NCI-H187 treated with DMSO at 0.1 percent for 48 hours (cell line): ENCODE measurements around the gene RNF40.

Experiments
- DNase-seq: peaks from one replicate; lab custom pipeline; 2025; lab: John Stamatoyannopoulos, UW

RNF40 gene

DNA sequence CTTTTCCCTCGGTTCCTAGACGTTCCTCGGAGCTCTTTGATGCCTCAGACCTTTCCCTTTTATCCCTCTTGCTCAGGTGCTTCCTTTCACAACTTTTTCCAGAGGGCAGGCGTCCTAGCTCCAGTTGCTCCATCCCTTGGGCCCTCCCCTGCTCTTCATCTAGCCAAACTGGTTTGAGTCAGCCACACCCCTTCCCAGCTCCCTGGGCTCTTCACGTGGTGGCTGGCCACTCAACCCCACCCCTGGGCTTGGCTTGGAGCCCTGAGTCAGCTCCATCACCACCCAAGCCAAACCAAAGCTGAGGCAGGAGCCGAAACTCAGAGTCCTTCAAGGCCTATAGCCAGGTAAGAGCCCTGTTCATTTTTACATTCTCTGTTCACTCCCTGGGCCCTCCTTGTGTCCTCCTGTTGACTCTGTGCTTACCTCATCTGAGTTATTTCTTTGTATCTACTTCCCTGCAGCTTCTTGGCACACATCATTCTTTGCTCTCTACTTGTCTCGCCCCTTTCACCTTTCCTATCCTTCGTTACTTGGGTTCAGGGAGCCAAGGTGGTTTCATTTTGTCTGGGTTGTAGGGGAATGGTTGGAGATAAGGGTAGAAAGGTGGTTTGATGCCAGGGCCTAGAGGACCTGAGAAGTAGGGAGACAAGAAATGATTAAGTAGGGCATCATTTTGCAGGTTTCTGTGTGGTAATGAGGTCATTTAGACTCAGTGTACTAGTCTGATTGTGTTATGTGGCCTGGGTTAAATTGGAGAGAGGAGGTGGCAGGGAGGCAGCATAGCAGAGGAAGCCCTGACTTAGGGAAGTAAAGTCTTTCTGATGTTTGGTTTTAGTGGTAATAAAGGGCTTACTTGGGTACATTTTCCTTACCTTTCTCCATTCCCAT, 21.5 kb upstream of the RNF40 start:
- DNase-seq = no peak

DNA sequence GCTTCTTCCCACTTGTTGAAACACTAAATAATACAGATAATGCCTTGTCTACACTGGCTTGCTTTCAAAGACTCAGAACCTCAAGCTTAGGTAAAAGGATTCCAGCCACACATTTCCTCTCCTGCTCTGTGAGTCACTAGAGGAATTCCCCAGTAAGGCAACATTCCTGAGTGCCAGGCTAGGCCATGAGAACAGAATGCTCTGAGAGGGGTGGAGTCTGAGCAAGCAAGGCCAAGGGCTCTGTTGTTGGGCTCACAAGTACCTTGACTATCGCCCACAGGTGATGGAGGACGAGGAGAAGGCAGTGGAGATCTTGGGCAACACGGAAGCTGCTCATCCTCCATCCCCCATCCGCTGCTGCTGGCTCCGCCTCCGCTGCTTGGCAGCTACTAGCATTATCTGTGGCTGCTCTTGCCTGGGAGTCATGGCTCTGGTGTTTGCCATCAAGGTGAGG, 20.6 kb upstream of the RNF40 start:
- DNase-seq = peak; percentile 12

DNA sequence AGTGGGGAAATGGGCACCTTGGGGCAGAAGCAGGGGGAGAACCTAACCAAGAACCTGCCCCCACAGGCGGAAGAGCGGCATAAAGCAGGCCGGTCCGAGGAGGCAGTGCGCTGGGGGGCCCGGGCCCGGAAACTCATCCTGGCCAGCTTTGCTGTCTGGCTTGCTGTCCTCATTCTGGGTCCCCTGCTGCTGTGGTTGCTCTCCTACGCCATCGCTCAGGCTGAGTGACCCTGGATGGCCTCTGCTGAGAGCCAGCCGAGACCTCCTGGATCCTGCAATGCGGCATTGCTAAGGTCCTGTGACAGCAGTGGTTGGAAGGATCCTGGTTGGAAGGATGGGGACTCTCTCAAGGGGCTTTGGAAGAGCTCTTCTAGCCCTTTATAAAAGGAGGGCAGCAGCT, 18.4 kb upstream of the RNF40 start:
- no peak for DNase-seq

DNA sequence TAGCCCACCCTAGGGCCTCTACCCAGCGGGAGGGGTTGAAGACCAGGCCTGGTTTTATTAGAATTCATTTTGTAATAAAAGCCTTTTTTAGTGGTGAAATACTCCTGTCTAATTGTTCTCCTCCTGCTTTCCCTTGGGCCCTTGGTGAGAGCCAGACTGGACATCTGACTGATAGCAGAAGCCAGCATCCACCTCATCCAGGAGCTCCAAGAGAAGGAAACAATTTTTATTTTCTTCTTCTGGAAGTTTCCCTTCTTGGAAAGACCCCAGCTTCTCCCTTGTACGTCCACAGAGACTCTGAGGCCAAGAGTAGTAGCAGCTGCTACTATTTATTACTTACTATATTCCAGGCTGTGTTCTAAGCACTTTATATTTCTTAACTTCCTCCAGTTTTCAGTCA, 17.9 kb upstream of the RNF40 start:
- no peak for DNase-seq

DNA sequence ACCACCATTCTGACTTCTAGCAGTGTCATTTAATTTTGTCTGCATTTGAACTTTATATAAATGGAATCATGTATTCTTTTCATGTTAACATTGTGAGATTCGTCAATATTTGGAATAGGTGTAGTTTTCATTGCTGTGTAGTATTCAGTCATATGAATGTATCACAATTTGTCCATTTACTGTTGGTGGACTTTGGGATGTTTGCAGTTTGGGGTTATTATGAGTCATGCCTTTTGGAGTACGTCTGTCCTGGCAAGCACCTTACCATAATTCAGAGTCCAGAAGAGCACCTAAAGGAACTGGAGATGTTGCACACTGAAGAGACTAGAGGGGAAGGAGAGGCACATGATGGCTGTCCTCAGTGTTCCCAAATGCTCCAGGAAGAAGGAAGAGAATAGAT, 17.0 kb upstream of the RNF40 start:
- DNase-seq = no peak

DNA sequence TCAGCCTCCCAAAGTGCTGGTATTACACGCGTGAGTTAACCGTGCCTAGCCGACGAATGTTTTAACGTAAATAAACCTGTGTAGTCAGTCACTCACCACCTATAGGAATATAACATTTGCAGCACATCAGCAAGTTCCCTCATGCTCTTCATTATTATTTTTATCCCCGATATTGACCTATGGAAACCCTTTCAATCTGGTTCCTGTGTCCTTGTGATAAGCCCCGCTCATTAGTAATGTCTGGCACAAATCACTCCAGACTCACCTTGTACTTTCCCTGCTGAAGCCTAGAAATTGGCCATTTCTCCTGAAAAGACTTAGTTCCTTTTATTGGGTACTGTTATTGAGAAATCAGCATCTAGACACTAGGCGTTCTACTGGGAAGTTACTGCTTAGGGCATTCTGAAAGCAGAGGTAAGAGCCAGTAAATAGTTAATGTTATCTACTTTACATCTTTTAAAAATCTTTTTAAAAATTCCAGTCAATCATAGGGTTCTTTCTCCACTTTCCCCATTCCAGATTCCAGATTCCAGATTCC, 15.4 kb upstream of the RNF40 start:
- DNase-seq = no peak

DNA sequence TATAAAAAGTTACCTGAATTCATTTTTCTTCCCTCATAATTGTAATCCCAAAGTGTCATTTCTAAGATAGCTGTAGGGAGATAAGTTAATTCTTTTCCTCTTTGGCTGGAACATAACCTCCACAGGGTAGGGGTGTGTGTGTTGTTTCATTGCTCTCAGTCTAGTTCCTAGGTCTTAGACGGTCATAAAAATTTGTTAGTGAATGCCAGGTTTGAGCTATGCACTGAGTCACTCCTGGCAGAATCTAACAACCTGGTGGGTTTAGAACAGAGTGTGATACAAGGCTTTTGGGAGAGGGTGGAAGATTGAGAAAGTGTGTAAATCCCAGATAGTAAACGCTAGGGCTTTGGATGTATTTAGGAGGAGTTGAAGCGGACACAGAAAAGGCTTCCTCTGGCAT, 14.8 kb upstream of the RNF40 start:
- DNase-seq = no peak

DNA sequence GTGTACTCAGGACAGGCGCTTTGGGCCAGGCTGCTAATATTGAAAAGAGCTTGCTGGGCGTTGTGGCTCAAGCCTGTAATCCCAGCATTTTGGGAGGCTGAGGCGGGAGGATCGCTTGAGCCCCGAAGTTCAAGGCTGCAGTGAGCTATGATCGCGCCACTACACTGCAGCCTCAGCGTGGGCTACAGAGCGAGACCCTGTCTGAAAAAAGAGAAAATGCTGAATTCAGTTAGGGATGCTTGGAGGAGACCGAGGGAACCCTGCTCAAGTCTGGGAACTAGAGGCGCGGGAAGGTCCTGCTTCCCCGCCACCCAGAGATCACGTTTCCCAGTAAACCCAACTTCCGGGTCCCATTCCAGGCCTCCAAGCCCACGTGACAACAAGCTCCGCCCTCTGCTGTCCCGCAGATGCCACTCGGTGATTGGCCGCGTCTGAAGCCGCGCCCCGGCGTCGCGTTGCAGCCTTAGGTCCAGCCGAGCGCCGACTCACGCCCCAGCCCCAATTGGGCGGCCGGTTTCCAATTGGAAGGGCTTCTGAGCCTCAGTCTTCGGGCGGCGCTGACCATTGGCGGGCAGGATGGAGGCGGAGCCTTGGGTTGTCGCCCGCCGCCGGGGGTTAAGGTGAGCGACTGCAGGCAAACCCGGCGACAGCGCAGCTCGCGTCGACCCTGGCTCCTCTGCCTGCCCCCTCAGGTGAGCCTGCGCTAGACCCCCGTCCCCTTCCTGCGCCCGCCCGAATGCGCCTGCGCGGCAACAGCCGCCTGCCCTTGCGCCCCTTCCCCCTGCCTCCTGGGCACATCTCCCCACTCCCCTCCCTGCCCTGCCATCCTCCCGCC, 14.1 kb upstream of the RNF40 start, which contains the start of gene PHKG2:
Gene PHKG2, plus strand, starts transcription at position 627 of the 835 bp plus-strand sequence. CDS start 396 bp downstream, outside the sequence.
- peak; percentile 77 for DNase-seq

DNA sequence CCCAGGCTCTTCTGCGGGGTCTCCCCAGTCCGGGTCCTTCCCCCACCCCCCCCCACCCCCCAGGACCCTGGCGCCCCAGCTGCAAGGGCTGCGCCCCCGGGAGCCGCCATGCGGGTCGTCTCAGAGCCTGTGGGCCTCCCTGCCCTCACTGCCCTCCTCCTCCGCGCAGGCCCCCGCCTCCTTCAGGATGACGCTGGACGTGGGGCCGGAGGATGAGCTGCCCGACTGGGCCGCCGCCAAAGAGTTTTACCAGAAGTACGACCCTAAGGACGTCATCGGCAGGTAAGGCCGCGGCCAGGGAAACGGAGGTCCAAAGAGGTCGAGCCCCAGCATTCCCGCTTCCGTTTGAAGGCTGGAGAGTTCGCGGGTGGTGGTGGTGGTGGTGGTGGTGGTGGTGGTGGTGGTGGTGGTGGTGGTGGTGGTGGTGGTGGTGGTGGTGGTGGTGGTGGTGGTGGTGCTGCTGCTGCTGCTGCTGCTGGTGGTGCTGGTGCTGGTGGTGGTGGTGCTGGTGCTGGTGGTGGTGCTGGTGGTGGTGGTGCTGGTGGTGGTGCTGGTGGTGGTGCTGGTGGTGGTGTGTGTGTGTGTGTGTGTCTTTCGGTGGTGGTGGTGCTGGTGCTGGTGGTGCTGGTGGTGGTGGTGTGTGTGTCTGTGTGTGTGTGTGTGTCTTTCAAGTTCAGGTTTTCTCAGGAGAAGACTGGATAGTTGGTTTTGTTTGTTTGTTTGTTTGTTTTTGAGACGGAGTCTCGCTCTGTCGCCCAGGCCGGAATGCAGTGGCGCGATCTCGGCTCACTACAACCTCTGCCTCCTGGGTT, 13.3 kb upstream of the RNF40 start:
- DNase-seq = no peak

DNA sequence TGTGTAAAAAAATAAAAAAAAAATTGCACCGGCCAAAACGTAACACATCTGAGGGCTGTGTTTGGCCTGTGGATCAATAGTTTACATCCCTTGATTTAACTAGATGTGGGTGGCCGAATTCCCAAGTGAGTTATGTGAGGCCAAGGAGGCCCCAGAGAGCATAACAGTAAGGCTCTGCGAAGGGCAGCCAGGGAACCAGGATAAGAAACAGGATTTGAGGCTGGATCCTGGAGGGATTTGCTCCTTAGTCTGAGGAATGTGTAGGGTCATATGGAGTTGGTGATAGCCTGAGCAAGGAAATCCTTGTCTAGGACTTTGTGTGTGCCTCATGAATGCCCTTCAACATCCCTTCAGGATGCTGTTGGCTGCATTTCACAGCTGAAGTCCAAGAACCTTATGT, 11.9 kb upstream of the RNF40 start:
- no peak for DNase-seq

DNA sequence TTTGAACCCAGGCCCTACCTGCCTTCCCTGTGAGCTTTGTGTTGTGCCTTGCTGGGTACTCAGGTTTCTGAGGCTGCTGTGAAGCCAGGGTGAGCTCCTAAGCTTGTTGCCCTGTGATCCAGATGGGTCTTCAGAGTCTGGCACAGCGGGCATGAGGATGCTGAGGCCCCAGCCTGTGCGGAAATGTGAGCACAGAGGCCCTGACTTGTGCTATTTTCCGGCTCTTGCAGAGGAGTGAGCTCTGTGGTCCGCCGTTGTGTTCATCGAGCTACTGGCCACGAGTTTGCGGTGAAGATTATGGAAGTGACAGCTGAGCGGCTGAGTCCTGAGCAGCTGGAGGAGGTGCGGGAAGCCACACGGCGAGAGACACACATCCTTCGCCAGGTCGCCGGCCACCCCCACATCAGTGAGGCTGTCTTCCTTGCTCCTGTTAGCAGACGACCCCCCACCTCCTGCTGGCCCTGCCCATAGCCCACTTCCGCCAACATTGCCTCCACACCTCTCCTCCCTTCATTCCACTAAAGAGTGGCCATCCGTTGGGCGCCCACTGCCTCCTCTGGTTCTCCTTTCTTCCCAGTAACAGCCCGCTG, 11.2 kb upstream of the RNF40 start:
- no peak for DNase-seq

DNA sequence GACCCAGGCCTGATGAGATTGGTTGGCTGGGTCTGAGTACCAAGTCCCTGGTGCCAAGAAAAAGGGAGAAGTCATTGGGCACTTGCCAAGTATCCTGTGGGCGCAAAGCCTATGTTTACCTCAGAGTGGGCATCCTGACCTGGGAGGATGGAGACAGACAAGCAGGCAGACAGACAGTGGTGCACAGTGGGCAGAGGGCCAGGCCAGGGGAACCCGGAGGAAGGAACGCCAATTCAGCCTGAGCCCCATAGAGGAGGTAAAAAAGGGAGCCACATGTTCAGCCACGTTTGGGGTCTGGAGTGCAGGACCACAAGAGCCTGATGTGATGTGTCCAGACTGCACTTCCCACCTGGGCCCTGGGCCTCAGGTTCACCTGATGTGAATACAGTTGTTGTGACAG, 8.5 kb upstream of the RNF40 start:
- DNase-seq = no peak

DNA sequence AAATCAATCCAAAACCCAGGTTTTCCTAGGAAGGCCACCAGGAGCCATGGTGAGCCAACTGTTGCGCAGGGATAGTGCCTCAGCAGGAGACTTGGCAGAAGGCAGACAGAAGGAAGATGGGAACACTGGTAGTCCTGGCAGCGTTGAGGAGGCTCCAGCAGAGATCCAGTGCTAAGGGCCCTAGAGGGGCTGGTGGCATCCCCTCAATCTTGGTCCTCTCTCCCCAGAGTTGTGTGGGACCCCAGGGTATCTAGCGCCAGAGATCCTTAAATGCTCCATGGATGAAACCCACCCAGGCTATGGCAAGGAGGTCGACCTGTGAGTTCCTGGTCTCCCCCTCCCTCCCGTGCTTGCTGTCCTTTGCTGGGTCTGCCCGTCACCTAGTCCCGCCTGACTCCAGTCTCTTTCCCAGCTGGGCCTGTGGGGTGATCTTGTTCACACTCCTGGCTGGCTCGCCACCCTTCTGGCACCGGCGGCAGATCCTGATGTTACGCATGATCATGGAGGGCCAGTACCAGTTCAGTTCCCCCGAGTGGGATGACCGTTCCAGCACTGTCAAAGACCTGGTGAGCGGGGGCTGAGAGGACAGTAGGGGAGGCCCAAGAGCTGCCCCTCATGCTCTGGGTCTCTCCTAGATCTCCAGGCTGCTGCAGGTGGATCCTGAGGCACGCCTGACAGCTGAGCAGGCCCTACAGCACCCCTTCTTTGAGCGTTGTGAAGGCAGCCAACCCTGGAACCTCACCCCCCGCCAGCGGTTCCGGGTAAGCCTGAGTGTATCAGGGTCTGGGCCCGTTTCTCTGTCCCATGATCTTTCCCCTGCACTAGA, 6.0 kb upstream of the RNF40 start:
- no peak for DNase-seq

DNA sequence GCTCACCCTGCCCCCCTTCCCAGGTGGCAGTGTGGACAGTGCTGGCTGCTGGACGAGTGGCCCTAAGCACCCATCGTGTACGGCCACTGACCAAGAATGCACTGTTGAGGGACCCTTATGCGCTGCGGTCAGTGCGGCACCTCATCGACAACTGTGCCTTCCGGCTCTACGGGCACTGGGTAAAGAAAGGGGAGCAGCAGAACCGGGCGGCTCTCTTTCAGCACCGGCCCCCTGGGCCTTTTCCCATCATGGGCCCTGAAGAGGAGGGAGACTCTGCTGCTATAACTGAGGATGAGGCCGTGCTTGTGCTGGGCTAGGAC, 5.4 kb upstream of the RNF40 start:
- no peak for DNase-seq

DNA sequence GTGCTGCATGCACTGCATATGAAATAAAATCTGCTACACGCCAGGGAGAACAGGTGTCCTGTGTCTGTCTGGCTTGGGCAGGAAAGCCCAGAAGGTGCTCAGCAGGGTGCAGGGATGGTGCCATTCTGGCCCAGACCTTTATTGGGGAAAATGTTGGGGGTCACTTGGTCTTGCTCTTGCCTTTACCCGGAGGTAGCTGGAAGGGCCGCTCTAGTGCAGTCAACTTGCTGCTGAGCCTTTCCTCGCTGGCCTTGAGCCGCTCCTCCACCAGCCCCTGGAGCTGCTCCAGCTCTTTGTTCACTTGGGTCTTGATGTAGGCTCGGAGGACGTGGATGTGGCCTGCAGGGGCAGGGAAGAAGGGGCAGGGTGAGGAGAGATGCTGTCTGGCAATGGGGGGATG, 4.8 kb upstream of the RNF40 start:
- DNase-seq = no peak

DNA sequence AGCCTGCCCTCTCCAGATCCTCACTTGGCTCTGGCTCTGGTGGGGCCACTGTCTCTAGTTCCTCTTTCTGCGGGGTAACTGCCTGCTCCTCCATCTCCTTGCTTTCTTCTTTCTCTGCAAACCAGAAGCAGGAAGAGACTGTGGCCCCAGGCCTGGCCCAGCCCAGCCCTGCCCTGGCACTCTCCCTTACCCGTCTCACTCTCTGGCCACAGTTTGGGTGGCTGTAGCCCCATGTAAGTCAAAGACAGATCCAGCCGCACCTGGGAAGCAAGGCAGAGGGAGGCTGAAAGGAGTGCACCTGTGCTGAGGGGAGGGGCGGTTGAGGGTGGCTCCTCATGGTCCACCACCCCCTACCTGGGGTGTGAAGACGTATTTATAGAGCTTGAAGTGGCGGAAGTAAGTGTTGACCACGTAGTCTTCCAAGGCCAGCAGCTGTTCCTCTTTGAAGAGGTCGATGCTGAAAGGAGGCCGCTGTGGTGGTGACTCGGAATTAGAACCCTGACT, 3.1 kb upstream of the RNF40 start:
- no peak for DNase-seq

DNA sequence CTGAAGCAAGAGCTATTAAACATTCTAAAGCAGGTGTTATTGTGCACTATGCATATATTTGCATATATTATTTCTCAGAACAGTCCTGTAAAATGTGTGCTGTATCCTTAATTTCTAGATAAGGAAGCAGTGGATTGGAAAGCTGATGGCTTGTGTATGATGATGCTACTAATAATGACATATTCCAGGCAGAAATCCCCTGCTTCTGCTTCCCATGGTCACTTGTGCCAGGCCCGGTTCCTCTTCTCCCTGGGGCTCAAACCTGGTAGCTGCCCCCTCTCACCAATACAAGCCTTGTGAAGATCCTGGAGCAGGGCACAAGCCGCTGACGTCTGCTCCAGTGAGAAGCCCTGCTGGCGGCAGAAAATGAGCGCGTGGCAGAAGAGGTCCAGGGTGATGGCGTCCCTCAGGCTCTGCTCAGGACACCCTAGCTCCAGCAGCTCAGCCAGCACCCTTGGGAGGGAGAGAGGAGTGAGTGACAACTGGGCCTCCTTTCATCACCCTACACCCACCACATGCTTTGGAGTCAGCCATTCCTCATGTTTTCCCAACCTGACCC, 2.0 kb upstream of the RNF40 start:
- no peak for DNase-seq

DNA sequence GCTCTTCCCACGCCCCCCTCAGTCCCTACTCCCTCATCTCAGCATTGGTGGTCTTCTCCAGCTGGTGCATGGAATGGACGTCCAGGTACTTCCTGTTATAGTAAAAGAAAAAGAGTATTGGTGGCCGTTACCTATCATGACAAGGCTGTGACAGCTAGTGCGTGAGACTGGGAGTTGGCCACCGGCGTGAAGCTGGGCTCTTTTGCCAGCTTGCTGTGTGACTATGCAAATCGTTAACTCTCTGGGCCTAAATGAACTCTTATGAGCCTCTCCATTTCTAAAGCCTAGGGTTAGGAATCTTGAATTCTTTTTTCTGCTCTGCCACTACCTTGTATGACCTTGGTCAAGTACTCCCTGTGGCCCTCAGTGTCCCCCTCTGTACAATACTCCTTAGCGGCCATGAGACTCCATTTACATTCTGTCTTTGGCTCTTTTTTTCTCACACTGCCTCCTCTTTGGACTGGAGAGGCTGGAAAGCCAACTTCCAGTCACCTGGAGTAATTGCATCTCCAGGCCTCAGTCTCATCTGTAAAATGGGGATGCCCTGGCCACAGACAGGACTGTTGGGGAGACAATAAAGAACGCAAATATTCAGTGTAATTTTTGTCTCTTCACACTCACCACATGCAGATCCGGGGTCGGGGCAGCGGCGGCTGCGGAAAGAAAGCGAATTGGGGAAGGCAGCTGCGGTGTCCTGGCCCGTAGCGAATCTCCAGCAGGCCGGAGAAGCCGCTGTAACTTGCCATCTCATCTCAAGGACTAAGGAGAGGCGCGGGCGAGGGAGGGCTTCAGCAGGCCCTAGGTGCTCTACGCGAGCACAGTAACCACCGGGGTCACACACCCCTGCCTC, 1.3 kb upstream of the RNF40 start:
- DNase-seq = no peak

DNA sequence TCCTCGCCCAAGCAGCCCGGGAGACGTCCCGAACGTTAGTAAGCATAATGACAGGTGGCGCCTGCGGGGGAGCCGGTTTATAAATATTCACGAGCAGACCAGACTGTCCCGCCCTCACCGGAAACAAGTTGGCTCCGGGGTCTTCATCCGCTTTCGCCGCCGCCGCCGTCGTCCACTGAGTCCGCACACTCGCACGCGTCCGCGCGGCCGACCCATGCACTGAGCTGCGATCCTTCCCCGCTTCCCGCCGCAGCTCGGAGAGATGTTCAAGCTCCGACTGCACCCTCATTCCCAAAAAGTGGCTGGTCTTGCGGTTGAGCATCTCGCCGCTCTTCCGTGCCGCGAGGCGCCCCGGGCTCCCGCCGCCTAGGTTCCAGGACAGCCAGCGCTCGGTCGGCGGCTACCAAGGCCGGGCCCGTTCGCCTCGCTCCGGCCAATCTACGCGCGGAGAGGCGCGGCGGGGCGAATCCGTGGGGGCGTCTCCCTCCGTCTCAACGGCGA, 645 bp upstream of the RNF40 start:
- no peak for DNase-seq
